K562 (cell line): ENCODE results near the gene VDR.

Experiments used
- BACH1 ChIP-seq: fragments of 200-800 bp; sonication (Bioruptor generic); IDR thresholded peaks from 2 replicates; pipeline ENCODE4 v1.6.1; 2016; ENCODE audit warnings: missing genetic modification characterization, missing compliant biosample characterization
- NRF1 ChIP-seq, 2 experiments: fragments of 450-650 bp; IDR thresholded peaks in 1 of 2; conservative IDR thresholded peaks in 1 of 2; 2 replicates each; pipeline ENCODE4 v1.6.1; 2014; ENCODE audit warnings: mild to moderate bottlenecking in 2 of 2
- POLR2A ChIP-seq: fragments of 450-650 bp; conservative IDR thresholded peaks from 2 replicates; pipeline ENCODE4 v1.6.1; 2016
- SIN3A ChIP-seq, 2 experiments: fragments of 150-350 bp in 1 of 2; IDR thresholded peaks; 2 replicates each; pipeline ENCODE4 v1.6.1; 2011 to 2016; ENCODE audit warnings: borderline replicate concordance in 2 of 2, low read depth in 2 of 2, low read length in 2 of 2, mild to moderate bottlenecking in 2 of 2, moderate library complexity in 2 of 2; ENCODE audit not compliant: control insufficient read depth in 1 of 2
- TCF3 ChIP-seq: sonication (generic); formaldehyde crosslinking; IDR thresholded peaks from 2 replicates; pipeline ENCODE4 v1.4.0; 2020; ENCODE audit warnings: mild to moderate bottlenecking, missing genetic modification reagents

GRCh38 chr12:47818007-47818376 lies 86.8 kb downstream of the VDR start:
- no peak for TF ChIP-seq NRF1 (conservative IDR thresholded peaks at IDR 0.05 in 1 of 2, IDR thresholded peaks at IDR 0.05 in 1 of 2)
- no peak for TF ChIP-seq TCF3 (CRISPR knock-in tag)
- TF ChIP-seq BACH1 (tag): no peak
- no peak for TF ChIP-seq POLR2A
- no peak for TF ChIP-seq SIN3A (IDR thresholded peaks at IDR 0.05; ENCODE audit: borderline replicate concordance in 2 of 2, control insufficient read depth in 1 of 2, low read depth in 2 of 2, low read length in 2 of 2)
